ENCODE data around the gene TTBK1.

- TF ChIP-seq POLR2AphosphoS5 (IDR thresholded peaks at IDR 0.05; ENCODE audit: low read depth, low read length), result no peak
- no peak for TF ChIP-seq POLR2A (IDR thresholded peaks at IDR 0.05; ENCODE audit: low read depth, low read length)
- no peak for TF ChIP-seq TAF1 (IDR thresholded peaks at IDR 0.05; ENCODE audit: low read depth, low read length)
These were observed 17.5 kb downstream of the TTBK1 start for GRCh38 chr6:43260791-43261190.
